Muscle of back (tissue), 11 donors: ENCODE data around the gene CEP20. TPM values are rescaled to one million over a fixed set of nuclear protein-coding genes. Genes with fewer than 3 reads are reported as not detected.
A peak's percentile ranks its signal among the peaks of the same experiment; 100 is the strongest.

ENCODE experiments used
- DNase-seq, 3 donors: peaks; one replicate each; pipeline versions ENCODE4 v3.0.0 to v3.0.0-alpha.2; 2013
- polyA plus RNA-seq, 10 donors: library from polyadenylated mRNA; unstranded; fragments of 120-200 nt; gene quantifications; one replicate each; pipeline ENCODE4 v1.2.1, GENCODE V29; 2013; ENCODE audit not compliant: insufficient read length in 10 of 10

CEP20 gene
- polyA plus RNA-seq, 10 donors, result 20.9 to 28.0 (median 24.7) TPM

GRCh38 chr16:15834502-15834901, 53.9 kb downstream of the CEP20 start:
- DNase-seq, result no peak

GRCh38 chr16:15833541-15833940, 54.9 kb downstream of the CEP20 start:
- DNase-seq, result no peak

GRCh38 chr16:15832241-15832640, 56.2 kb downstream of the CEP20 start:
- no peak for DNase-seq

- no peak for DNase-seq
Observed at GRCh38 chr16:15830832-15831451, 57.5 kb downstream of the CEP20 start.

- DNase-seq, result peak; percentile 14 to 69 (median 30)
Observed at GRCh38 chr16:15829460-15829859, 58.9 kb downstream of the CEP20 start.

- no peak for DNase-seq
Observed at GRCh38 chr16:15827709-15828343, 60.6 kb downstream of the CEP20 start.

GRCh38 chr16:15827299-15827698, 61.1 kb downstream of the CEP20 start:
- no peak for DNase-seq

GRCh38 chr16:15825750-15826305, 62.6 kb downstream of the CEP20 start:
- DNase-seq, result no peak

GRCh38 chr16:15822957-15823356, 65.4 kb downstream of the CEP20 start:
- DNase-seq, result peak in 2 of 3 donors; percentile 52 to 64

GRCh38 chr16:15820837-15821236, 67.6 kb downstream of the CEP20 start:
- DNase-seq, result no peak

GRCh38 chr16:15819046-15819445, 69.4 kb downstream of the CEP20 start:
- no peak for DNase-seq

- no peak for DNase-seq
Observed at GRCh38 chr16:15817446-15817845, 71.0 kb downstream of the CEP20 start.

- no peak for DNase-seq
Observed at GRCh38 chr16:15816228-15816627, 72.2 kb downstream of the CEP20 start.

Other genes starting within 250 kb of the CEP20 start
- 10 to 100 TPM; 24.6 to 45.4 (median 32.1) TPM for gene MARF1, start 245.4 kb downstream of the CEP20 start, polyA plus RNA-seq
- gene NDE1, start 238.4 kb downstream of the CEP20 start, polyA plus RNA-seq, result 10 to 100 TPM; 18.9 to 38.7 (median 22.5) TPM
- gene MYH11, start 31.6 kb downstream of the CEP20 start, polyA plus RNA-seq, result 10 to 100 TPM; 11.0 to 21.9 (median 18.0) TPM
- gene ABCC1, start 61.0 kb upstream of the CEP20 start, polyA plus RNA-seq, result 1 to 10 TPM; 4.3 to 9.9 (median 6.0) TPM